ENCODE measurements around the gene SMYD1. TPM values are rescaled to one million over a fixed set of nuclear protein-coding genes. Genes with fewer than 3 reads are reported as not detected.

The SMYD1 gene
- total RNA-seq, 1 experiment from 2014 or later, result not detected

- TF ChIP-seq REST (IDR thresholded peaks at IDR 0.05; ENCODE audit: low read depth) (no peak), CBX3 (IDR thresholded peaks at IDR 0.05; ENCODE audit: low read depth) (no peak), MAX (IDR thresholded peaks at IDR 0.05) (no peak), POLR2A (IDR thresholded peaks at IDR 0.05; ENCODE audit: borderline replicate concordance, extremely low read depth, insufficient read depth, insufficient read length) (no peak), ELF1 (IDR thresholded peaks at IDR 0.05; ENCODE audit: borderline replicate concordance, low read depth) (no peak), RAD21 (IDR thresholded peaks at IDR 0.05; ENCODE audit: low read depth) (no peak), JUND (IDR thresholded peaks at IDR 0.05) (no peak), SRF (IDR thresholded peaks at IDR 0.05; ENCODE audit: low read depth) (no peak)
These were observed 419 bp downstream of the SMYD1 start (continued) for GRCh38 chr2:88068044-88068443.

GRCh38 chr2:88069117-88069516 lies 1.5 kb downstream of the SMYD1 start:
- ChIA-PET CTCF (interaction anchor here (2.4 kb wide), 1 partner anchor 9 kb away, joined by 11 read pairs; no protein-coding TSS in a partner anchor), RAD21 (ENCODE audit: low non-redundant PET in 1 of 2, low total read pairs in 2 of 2, uncharacterized antibody in 2 of 2, unreplicated experiment in 2 of 2) (interaction anchor here in 1 of 2 experiments (0.7 kb wide), 1 partner anchor 91 kb away, joined by 3 read pairs; no protein-coding TSS in a partner anchor), POLR2A (no interaction called here)
- Histone ChIP-seq H3K36me3 (ENCODE audit: control insufficient read depth in 1 of 2, insufficient read depth in 2 of 2, low read length in 2 of 2) (no peaks in the 10 kb centered on the region), H3K9me3 (ENCODE audit: control insufficient read depth in 1 of 2, insufficient read depth in 1 of 2, low read depth in 1 of 2, low read length in 2 of 2) (no peaks in the 10 kb centered on the region), H3K4me3 (replicated peaks in 1 of 2; ENCODE audit: low read depth in 1 of 2, low read length in 2 of 2) (no peak overlapping the region), H3K4me2 (ENCODE audit: low read length) (no peak overlapping the region), H3K9me2 (ENCODE audit: insufficient read depth) (no peaks in the 10 kb centered on the region), H3K9ac (ENCODE audit: low read length) (no peak overlapping the region), H3K27me3 (ENCODE audit: insufficient read depth, low read length) (no peaks in the 10 kb centered on the region), H3K27ac (ENCODE audit: low read depth, low read length) (no peak overlapping the region), H2AFZ (ENCODE audit: low read depth, low read length, poor library complexity, severe bottlenecking) (no peak overlapping the region), H4K20me1 (ENCODE audit: insufficient read depth) (no peaks in the 10 kb centered on the region), H3K79me2 (ENCODE audit: insufficient read depth, low read length) (no peaks in the 10 kb centered on the region), H3K4me1 (ENCODE audit: control insufficient read depth in 1 of 2, insufficient read depth in 2 of 2, low read length in 2 of 2) (no peaks in the 10 kb centered on the region)
- ATAC-seq (no peak), DNase-seq (ENCODE audit: low read depth, low spot score) (no peak)
- intact Hi-C loops (cut with micrococcal nuclease), result loop anchor here (10.0 kb wide), 1 partner anchor 386 kb away; the partner anchor contains the start of gene FOXI3
- TF ChIP-seq POLR2AphosphoS5 (IDR thresholded peaks at IDR 0.05; ENCODE audit: low read depth, low read length) (no peak), SP1 (IDR thresholded peaks at IDR 0.05; ENCODE audit: low read depth) (no peak), EZH2 (IDR thresholded peaks at IDR 0.05) (no peak), CEBPB (IDR thresholded peaks at IDR 0.05; ENCODE audit: low read depth) (no peak), SIN3A (IDR thresholded peaks at IDR 0.05; ENCODE audit: low read depth) (no peak), FOSL1 (IDR thresholded peaks at IDR 0.05; ENCODE audit: low read depth) (no peak), ZNF274 (IDR thresholded peaks at IDR 0.05; ENCODE audit: low read depth, low read length) (no peak), POLR2A (IDR thresholded peaks at IDR 0.05; ENCODE audit: borderline replicate concordance, extremely low read depth, insufficient read depth, insufficient read length) (no peak)
- BruUV-seq (replicated peaks), result no TSS peak

Data from HCT116 (cell line).